Measurements from ENCODE around the gene SUGCT. TPM values are rescaled to one million over a fixed set of nuclear protein-coding genes. Genes with fewer than 3 reads are reported as not detected.

Gene SUGCT
- polyA plus RNA-seq, 6 donors from 2014 or later, result 4.1 to 11.4 (median 9.0) TPM

DNA sequence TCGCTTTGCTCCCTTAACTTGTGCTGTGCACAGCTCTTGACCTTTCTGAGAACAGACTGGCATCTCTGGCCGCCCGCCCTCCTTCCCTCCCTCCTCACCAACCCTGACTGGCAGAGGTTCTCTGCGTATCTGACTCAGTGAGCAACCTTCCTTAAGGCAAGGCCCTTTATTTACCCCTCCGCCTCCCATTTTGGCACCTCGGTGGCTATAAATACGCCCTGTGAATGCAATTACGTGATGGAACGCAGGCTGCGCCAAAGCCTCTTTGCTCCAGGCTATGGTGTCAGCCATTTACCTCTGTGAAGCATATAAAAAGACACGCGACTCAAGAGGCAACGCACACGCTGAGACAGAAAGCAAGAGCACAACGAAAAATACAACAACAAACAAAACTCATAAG is 764.3 kb downstream of the SUGCT start:
- DNase-seq (no peak), ATAC-seq (ENCODE audit: low read depth in 2 of 2) (no peak)
- Mint-ChIP-seq H3K9me3 (peaks cover 9 to 36% (median 17%) of the 10 kb centered on the region in 7 donors), H3K4me3 (no peak overlapping the region), H3K27ac (no peak overlapping the region), H3K4me1 (no peaks in the 10 kb centered on the region), H3K27me3 (no peaks in the 10 kb centered on the region), H3K36me3 (no peaks in the 10 kb centered on the region)

DNA sequence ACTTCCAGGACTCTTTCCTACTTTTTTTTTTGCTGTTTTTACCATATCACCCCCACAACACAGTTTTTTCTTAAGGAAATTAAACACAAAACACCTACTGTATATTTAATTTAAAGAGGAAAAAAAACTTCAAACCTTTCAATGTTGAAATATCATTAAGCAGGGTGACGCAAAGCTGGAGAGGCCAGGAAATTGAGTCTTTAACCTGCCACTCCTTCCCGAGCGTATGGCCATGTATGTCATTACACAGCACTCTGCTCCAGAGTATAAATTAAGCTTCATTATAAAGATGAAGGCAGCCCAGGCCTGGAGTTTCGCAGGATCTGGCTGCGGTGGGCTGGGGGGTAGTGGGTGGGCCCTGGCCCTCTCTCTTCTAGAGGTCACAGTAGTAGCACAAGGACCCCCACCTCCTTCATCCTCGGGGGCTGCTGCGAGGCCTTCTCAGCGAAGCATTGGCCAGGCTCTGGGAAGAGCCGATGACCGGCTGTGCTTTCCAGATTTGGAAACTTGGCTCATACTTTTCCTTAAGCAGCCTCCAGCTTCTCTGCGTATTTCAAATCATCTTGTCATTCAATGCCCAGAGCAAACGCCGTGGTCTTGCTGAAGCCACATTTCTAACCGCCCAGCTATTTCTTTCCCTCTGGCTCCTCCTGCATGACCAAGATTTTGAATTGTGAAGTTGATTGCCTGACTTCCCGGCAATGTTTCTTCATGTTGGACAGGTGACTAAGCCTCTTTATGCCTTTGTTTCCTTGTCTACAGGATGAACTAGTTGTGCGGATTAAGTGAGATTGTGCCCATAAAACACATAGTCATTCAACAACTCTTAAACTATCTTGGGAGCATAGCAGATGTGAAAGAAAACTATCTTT is 765.1 kb downstream of the SUGCT start:
- Mint-ChIP-seq H3K4me3 (no peak overlapping the region), H3K4me1 (no peaks in the 10 kb centered on the region), H3K36me3 (no peaks in the 10 kb centered on the region), H3K27ac (no peak overlapping the region), H3K27me3 (no peaks in the 10 kb centered on the region), H3K9me3 (peaks cover 9 to 34% (median 16%) of the 10 kb centered on the region in 7 donors)
- ATAC-seq (ENCODE audit: low read depth in 2 of 2), result no peak
- DNase-seq, result no peak

DNA sequence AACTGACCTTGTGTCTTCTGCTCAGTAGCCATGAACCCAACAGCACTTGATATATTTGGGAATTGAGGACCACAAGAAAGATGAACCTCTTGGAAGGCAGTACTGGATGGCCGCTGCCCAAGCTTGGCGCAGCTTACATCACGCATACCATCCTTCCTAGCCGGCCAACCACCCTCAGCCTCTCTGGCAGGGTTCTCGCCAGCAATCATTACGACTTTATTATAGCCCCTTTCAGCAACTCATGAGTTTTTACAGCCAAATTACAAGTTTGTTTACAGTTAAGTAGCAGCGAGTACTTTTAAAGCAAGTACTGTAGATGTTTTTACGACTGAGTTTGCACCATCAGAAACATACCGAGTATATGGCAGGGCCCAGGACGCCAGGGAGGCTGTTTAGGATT is 769.1 kb downstream of the SUGCT start:
- Mint-ChIP-seq H3K36me3 (no peaks in the 10 kb centered on the region), H3K27me3 (no peaks in the 10 kb centered on the region), H3K9me3 (peaks cover 0 to 12% (median 4%) of the 10 kb centered on the region in 7 donors), H3K4me3 (no peak overlapping the region), H3K27ac (no peak overlapping the region), H3K4me1 (no peaks in the 10 kb centered on the region)
- no peak for DNase-seq
- no peak for ATAC-seq (ENCODE audit: low read depth in 2 of 2)

DNA sequence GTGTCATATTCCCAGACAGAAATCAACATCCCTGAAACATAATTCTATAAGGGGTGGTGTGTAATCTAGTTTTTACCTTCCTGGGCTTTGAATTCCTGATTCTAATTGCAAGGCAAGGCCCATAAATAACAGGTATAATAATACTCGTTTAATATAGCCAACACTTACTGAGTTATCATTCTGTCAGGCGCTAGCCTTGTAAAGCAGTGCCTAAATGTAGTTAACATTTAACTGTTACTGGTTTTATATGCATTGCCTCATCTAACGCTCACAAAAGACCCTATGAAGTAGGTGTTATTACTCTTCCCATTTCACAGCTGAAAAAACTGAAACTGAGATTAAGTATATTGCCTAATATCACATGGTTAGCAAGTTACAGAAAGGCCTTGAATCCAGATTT is 772.5 kb downstream of the SUGCT start:
- ATAC-seq (ENCODE audit: low read depth in 2 of 2), result no peak
- Mint-ChIP-seq H3K27ac (no peak overlapping the region), H3K27me3 (no peaks in the 10 kb centered on the region), H3K36me3 (no peaks in the 10 kb centered on the region), H3K4me1 (no peaks in the 10 kb centered on the region), H3K9me3 (no peaks in the 10 kb centered on the region), H3K4me3 (no peak overlapping the region)
- DNase-seq, result no peak

DNA sequence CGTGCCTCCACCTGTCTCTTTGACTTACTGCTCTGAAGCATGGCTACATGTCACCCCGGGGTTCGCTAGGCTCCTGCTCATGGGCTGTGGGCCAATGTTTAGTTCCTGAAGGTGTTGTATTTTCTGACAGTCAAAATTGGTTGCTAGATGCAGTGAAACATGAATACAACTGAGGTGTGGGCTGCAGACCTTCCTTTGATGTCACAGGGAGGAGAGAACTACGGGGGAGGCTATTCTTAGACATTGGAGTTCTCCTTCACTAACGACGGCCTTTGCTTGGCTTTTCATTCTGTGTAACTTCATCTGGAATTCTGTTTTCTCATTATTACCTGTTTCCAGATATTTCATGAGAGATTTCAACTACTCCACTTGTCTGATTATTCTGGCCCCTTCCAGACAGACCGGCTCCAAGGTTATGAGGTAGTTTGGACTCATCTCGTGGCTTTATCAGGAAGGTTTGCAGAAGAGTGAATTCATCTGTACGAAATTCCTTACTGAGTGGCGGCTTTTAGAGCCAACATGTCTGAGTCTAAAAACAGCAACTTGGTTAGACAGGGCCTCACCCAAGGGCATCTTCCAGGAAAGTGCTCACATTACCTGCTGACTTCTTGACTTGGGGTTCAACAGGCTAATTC is 774.7 kb downstream of the SUGCT start:
- H3K27ac Mint-ChIP-seq, result no peak overlapping the region
- H3K36me3 Mint-ChIP-seq, result no peaks in the 10 kb centered on the region
- ATAC-seq (ENCODE audit: low read depth in 2 of 2) (no peak), DNase-seq (no peak)
- no peak overlapping the region for H3K4me3 Mint-ChIP-seq
- H3K27me3 Mint-ChIP-seq, result no peaks in the 10 kb centered on the region
- H3K4me1 Mint-ChIP-seq, result no peaks in the 10 kb centered on the region
- H3K9me3 Mint-ChIP-seq, result no peaks in the 10 kb centered on the region

Other genes with a start within 250 kb of the SUGCT start
- gene CDK13, start 184.7 kb upstream of the SUGCT start, polyA plus RNA-seq (ENCODE audit: low read depth in 6 of 6), result 100 to 1,000 TPM in 1 of 6 donors, 10 to 100 TPM in 5; 21.1 to 148 (median 56.2) TPM
- gene MPLKIP, start 383 bp upstream of the SUGCT start, polyA plus RNA-seq (ENCODE audit: low read depth in 6 of 6), result 100 to 1,000 TPM in 1 of 6 donors, 10 to 100 TPM in 5; 69.6 to 105 (median 89.2) TPM